Panc1 (cell line): Measurements from ENCODE around the gene POLR1B. TPM values are rescaled to one million over a fixed set of nuclear protein-coding genes. Genes with fewer than 3 reads are reported as not detected.

ENCODE experiments used
- ATAC-seq: fragments of 200-7000 bp; cut with Tn5 transposase; 2 replicates; pipeline ENCODE4 v1.9.1; 2020; ENCODE audit warnings: mild to moderate bottlenecking, moderate library complexity
- BruUV-seq: library from RNA; stranded (reverse); fragments of 400-500 nt; replicated peaks from 2 replicates; lab custom pipeline; 2021; lab: Mats Ljungman, UMichigan
- CTCF ChIA-PET: fragments of 300-600 bp; sonication (Branson Sonifier 250); formaldehyde crosslinking; loops from one replicate; lab custom pipeline; 2022; ENCODE audit warnings: antibody characterized with exemption; lab: Charles Lee
- POLR2A ChIA-PET: fragments of 300-600 bp; sonication (Branson Sonifier 250); formaldehyde crosslinking; loops from one replicate; lab custom pipeline; 2022; ENCODE audit warnings: antibody characterized with exemption; lab: Charles Lee
- DNase-seq: peaks from one replicate; pipeline ENCODE4 v3.0.0-alpha.2; 2010; ENCODE audit warnings: low read depth, low spot score
- H3K27ac ChIP-seq: 2 replicates; pipeline ENCODE4 v1.5.1; 2011; ENCODE audit warnings: mild to moderate bottlenecking, low read length, inconsistent platforms
- H3K27me3 ChIP-seq: fragments of 200-500 bp; sonication (Bioruptor generic); 2 replicates; pipeline ENCODE4 v1.6.0; 2014; ENCODE audit warnings: low read length, inconsistent platforms; ENCODE audit not compliant: control insufficient read depth, insufficient read depth
- H3K36me3 ChIP-seq: fragments of 200-500 bp; sonication (Bioruptor generic); 2 replicates; pipeline ENCODE4 v1.5.1; 2014; ENCODE audit warnings: inconsistent platforms, mild to moderate bottlenecking, low read length, moderate library complexity; ENCODE audit not compliant: control insufficient read depth, insufficient read depth
- H3K4me1 ChIP-seq: 2 replicates; pipeline ENCODE4 v1.5.1; 2011; ENCODE audit warnings: inconsistent platforms, mild to moderate bottlenecking, low read length, moderate library complexity; ENCODE audit not compliant: control insufficient read depth, insufficient read depth
- H3K4me3 ChIP-seq, 2 experiments: 2 replicates each; pipeline ENCODE4 v1.5.1; 2011 to 2012; ENCODE audit warnings: low read depth in 2 of 2, low read length in 2 of 2, mild to moderate bottlenecking in 2 of 2, inconsistent platforms in 1 of 2, moderate library complexity in 1 of 2
- H3K9me3 ChIP-seq: fragments of 200-500 bp; sonication (Bioruptor generic); 2 replicates; pipeline ENCODE4 v1.5.1; 2014; ENCODE audit warnings: low read depth, mild to moderate bottlenecking, inconsistent platforms, low read length, moderate library complexity; ENCODE audit not compliant: control insufficient read depth, insufficient read depth
- POLR2AphosphoS5 ChIP-seq: IDR thresholded peaks from 2 replicates; pipeline ENCODE4 v1.6.1; 2012; ENCODE audit warnings: mild to moderate bottlenecking, low read depth, low read length, moderate library complexity
- SIN3A ChIP-seq: IDR thresholded peaks from 2 replicates; pipeline ENCODE4 v1.6.1; 2012; ENCODE audit warnings: low read depth, mild to moderate bottlenecking, low read length, moderate library complexity, borderline replicate concordance; ENCODE audit not compliant: insufficient read depth
- TCF7L2 ChIP-seq: IDR thresholded peaks from 2 replicates; pipeline ENCODE4 v1.6.1; 2011; ENCODE audit warnings: mild to moderate bottlenecking, low read depth, low read length, inconsistent platforms
- in situ Hi-C: cut with HindIII; loops from 2 replicates; pipeline ENCODE4 v1.10.0; 2016; ENCODE audit warnings: low sequenced_read_pairs, low pct_unique_long_range_greater_than_20kb
- intact Hi-C: fragments of 100-400 bp; cut with micrococcal nuclease; formaldehyde crosslinking; loops from one replicate; pipeline ENCODE4 v1.10.0; 2022; ENCODE audit not compliant: unreplicated experiment
- total RNA-seq: library from RNA; stranded (reverse); gene quantifications from one replicate; pipeline ENCODE4 v1.2.1, GENCODE V29; 2021; ENCODE audit not compliant: unreplicated experiment
- TF ChIP-seq, protein P1 (sequence below): fragments of 450-650 bp; IDR thresholded peaks from 2 replicates; pipeline ENCODE4 v1.5.1; 2017; ENCODE audit warnings: mild to moderate bottlenecking
- TF ChIP-seq, protein P2 (sequence below), 2 experiments: IDR thresholded peaks; 2 replicates each; pipeline ENCODE4 v1.6.1; 2011 to 2012; ENCODE audit warnings: low read depth in 2 of 2, control low read depth in 1 of 2, low read length in 1 of 2, mild to moderate bottlenecking in 1 of 2, moderate library complexity in 1 of 2; ENCODE audit not compliant: insufficient read depth in 1 of 2

POLR1B gene
- total RNA-seq, 1 experiment from 2014 or later = 35.4 TPM

DNA sequence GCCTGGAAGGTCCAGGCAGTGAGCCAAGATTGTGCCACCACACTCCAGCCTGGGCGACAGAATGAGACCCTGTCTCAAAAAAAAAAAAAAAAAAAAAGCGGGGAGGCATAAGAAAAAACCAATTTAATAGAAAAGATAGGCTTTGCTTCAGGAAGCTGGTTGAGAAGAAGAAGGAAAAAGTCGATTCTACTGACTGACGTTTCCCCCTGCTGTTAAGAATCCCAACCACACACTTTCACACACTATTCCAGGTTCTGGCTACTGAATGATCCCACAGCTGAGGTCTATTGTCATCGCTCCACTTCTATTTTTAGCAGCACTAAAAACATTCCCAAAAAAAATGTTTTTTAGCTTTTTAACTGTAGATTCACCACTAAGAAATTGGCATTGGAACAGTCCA is 35.5 kb downstream of the POLR1B start:
- ATAC-seq (no peak), DNase-seq (no peak)
- peaks cover 8% of the 10 kb centered on the region; the same call in 1 of the 2 replicates for H3K4me1 ChIP-seq
- in situ Hi-C loops (no loop called here), intact Hi-C loops (no loop called here)
- no peaks in the 10 kb centered on the region for H3K9me3 ChIP-seq
- BruUV-seq = no TSS peak
- POLR2A ChIA-PET = no interaction called here
- H3K27me3 ChIP-seq = no peaks in the 10 kb centered on the region
- H3K36me3 ChIP-seq = peaks cover 23% of the 10 kb centered on the region
- no peak overlapping the region for H3K27ac ChIP-seq
- CTCF ChIA-PET = interaction anchor here (0.6 to 0.7 kb wide), 2 partner anchors 98 to 149 kb away, joined by 3 to 4 read pairs; no protein-coding TSS in a partner anchor
- TF ChIP-seq, protein P1, sequence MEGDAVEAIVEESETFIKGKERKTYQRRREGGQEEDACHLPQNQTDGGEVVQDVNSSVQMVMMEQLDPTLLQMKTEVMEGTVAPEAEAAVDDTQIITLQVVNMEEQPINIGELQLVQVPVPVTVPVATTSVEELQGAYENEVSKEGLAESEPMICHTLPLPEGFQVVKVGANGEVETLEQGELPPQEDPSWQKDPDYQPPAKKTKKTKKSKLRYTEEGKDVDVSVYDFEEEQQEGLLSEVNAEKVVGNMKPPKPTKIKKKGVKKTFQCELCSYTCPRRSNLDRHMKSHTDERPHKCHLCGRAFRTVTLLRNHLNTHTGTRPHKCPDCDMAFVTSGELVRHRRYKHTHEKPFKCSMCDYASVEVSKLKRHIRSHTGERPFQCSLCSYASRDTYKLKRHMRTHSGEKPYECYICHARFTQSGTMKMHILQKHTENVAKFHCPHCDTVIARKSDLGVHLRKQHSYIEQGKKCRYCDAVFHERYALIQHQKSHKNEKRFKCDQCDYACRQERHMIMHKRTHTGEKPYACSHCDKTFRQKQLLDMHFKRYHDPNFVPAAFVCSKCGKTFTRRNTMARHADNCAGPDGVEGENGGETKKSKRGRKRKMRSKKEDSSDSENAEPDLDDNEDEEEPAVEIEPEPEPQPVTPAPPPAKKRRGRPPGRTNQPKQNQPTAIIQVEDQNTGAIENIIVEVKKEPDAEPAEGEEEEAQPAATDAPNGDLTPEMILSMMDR = peak; percentile 21; the same call in 1 of the 2 replicates
- TF ChIP-seq POLR2AphosphoS5 = no peak
- no peak overlapping the region for H3K4me3 ChIP-seq

DNA sequence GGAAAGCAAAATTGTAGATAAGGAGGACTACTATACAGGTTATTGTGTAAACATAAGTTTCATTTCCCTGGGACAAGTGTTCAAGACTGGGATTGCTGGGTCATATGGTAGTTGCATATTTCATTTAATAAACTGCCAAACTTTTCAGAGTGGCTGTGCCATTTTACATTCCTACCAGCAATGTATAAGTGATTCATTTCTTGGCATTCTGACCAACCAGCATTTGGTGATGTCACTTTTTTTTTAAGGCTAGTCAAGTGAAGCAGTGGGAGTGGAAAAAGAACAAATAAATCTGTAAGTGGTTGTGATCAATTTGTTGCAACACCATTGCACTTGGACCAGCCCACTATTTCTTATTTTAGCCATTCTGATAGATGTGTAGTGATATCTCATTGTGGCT is 37.0 kb downstream of the POLR1B start:
- no peak for ATAC-seq
- ChIA-PET CTCF (no interaction called here), POLR2A (no interaction called here)
- peak; percentile 32 for DNase-seq
- Histone ChIP-seq H3K4me1 (peaks cover 14% of the 10 kb centered on the region; the same call in 1 of the 2 replicates), H3K27ac (no peak overlapping the region), H3K36me3 (peaks cover 13% of the 10 kb centered on the region), H3K27me3 (no peaks in the 10 kb centered on the region), H3K4me3 (no peak overlapping the region), H3K9me3 (no peaks in the 10 kb centered on the region)
- intact Hi-C loops = no loop called here
- TF ChIP-seq POLR2AphosphoS5 (no peak), SIN3A (no peak), TCF7L2 (no peak)
- TF ChIP-seq, protein P2, sequence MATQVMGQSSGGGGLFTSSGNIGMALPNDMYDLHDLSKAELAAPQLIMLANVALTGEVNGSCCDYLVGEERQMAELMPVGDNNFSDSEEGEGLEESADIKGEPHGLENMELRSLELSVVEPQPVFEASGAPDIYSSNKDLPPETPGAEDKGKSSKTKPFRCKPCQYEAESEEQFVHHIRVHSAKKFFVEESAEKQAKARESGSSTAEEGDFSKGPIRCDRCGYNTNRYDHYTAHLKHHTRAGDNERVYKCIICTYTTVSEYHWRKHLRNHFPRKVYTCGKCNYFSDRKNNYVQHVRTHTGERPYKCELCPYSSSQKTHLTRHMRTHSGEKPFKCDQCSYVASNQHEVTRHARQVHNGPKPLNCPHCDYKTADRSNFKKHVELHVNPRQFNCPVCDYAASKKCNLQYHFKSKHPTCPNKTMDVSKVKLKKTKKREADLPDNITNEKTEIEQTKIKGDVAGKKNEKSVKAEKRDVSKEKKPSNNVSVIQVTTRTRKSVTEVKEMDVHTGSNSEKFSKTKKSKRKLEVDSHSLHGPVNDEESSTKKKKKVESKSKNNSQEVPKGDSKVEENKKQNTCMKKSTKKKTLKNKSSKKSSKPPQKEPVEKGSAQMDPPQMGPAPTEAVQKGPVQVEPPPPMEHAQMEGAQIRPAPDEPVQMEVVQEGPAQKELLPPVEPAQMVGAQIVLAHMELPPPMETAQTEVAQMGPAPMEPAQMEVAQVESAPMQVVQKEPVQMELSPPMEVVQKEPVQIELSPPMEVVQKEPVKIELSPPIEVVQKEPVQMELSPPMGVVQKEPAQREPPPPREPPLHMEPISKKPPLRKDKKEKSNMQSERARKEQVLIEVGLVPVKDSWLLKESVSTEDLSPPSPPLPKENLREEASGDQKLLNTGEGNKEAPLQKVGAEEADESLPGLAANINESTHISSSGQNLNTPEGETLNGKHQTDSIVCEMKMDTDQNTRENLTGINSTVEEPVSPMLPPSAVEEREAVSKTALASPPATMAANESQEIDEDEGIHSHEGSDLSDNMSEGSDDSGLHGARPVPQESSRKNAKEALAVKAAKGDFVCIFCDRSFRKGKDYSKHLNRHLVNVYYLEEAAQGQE (IDR thresholded peaks at IDR 0.05; ENCODE audit: insufficient read depth in 1 of 2, low read depth in 2 of 2, low read length in 1 of 2) = no peak
- TF ChIP-seq, protein P1 = no peak
- in situ Hi-C loops = no loop called here
- no TSS peak for BruUV-seq
